Activated naive CD8-positive, alpha-beta T cell treated with anti-CD3 and anti-CD28 coated beads, Interleukin-2, amount 50 U/mL, for 16 hours (primary cell): ENCODE measurements around the gene MDM4.
A peak's percentile ranks its signal among the peaks of the same experiment; 100 is the strongest.
"Not testable (repeated sequence)": the region's sequence is repeated elsewhere in the genome, so short reads cannot be mapped to it uniquely, and the experiment has no call there.

Source experiments
- DNase-seq: peaks from one replicate; pipeline ENCODE4 v3.0.0-alpha.2; 2020; ENCODE audit warnings: low read depth, low spot score

The MDM4 gene

GRCh38 chr1:204517382-204517781 is 1.2 kb downstream of the MDM4 start:
- DNase-seq: not testable (repeated sequence)

- DNase-seq: peak; percentile 25
Measured at GRCh38 chr1:204520834-204521709, 4.9 kb downstream of the MDM4 start.

GRCh38 chr1:204521941-204522521 is 5.8 kb downstream of the MDM4 start:
- DNase-seq: not testable (repeated sequence)

GRCh38 chr1:204523605-204524215 is 7.5 kb downstream of the MDM4 start:
- DNase-seq: no peak

GRCh38 chr1:204524986-204525385 is 8.8 kb downstream of the MDM4 start:
- no peak for DNase-seq

GRCh38 chr1:204528241-204528640 is 12.0 kb downstream of the MDM4 start:
- no peak for DNase-seq

- DNase-seq: no peak
Measured at GRCh38 chr1:204528677-204529076, 12.5 kb downstream of the MDM4 start.

- DNase-seq: no peak
Measured at GRCh38 chr1:204529371-204529895, 13.2 kb downstream of the MDM4 start.

- DNase-seq: no peak
Measured at GRCh38 chr1:204530932-204531331, 14.7 kb downstream of the MDM4 start.

- DNase-seq: no peak
Measured at GRCh38 chr1:204532832-204533231, 16.6 kb downstream of the MDM4 start.

- DNase-seq: no peak
Measured at GRCh38 chr1:204541626-204542025, 25.4 kb downstream of the MDM4 start.

GRCh38 chr1:204544321-204544720 is 28.1 kb downstream of the MDM4 start:
- no peak for DNase-seq

GRCh38 chr1:204545202-204545601 is 29.0 kb downstream of the MDM4 start:
- DNase-seq: no peak

- DNase-seq: no peak
Measured at GRCh38 chr1:204545881-204546280, 29.7 kb downstream of the MDM4 start.

- DNase-seq: no peak
Measured at GRCh38 chr1:204548265-204548664, 32.1 kb downstream of the MDM4 start.

- DNase-seq: no peak
Measured at GRCh38 chr1:204549313-204549712, 33.1 kb downstream of the MDM4 start.

- no peak for DNase-seq
Measured at GRCh38 chr1:204550926-204551325, 34.7 kb downstream of the MDM4 start.

GRCh38 chr1:204556458-204557052 is 40.3 kb downstream of the MDM4 start:
- DNase-seq: no peak

GRCh38 chr1:204558467-204558866 is 42.3 kb downstream of the MDM4 start:
- DNase-seq: no peak

- DNase-seq: not testable (repeated sequence)
Measured at GRCh38 chr1:204560002-204560401, 43.8 kb downstream of the MDM4 start.

- DNase-seq: no peak
Measured at GRCh38 chr1:204560590-204561150, 44.5 kb downstream of the MDM4 start.
